ENCODE data around the gene RARA. TPM values are rescaled to one million over a fixed set of nuclear protein-coding genes. Genes with fewer than 3 reads are reported as not detected.
"Not testable (repeated sequence)": the region's sequence is repeated elsewhere in the genome, so short reads cannot be mapped to it uniquely, and the experiment has no call there.

Gene RARA
- total and polyA plus RNA-seq, 7 experiments from 2014 or later, result 6.7 to 115 (median 42.9) TPM

DNA sequence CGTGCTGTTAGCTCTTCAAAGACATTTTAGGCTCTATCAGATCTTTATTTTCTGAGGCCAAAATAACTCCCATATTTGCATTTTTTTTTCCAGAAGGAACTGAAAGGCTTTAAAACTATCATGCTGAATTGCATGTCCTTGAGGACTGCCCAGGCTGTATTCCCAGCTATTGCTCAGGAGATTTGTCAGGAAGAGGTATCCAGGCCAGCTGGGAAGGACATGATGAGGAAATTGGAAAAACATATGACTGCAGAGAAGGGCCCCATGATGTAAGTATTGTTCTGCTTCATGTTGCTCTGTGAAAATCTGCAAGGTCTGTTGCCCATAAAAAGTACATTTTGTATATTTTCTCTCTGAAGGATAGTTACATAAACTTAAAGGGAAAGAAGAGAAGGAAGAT is 15.6 kb upstream of the RARA start:
- no peak overlapping the region for H3K4me3 ChIP-seq (ENCODE audit: low read length)
- no peaks in the 10 kb centered on the region for H3K9me3 ChIP-seq (ENCODE audit: control insufficient read depth in 2 of 3, low read length in 3 of 3)
- no peak overlapping the region for H3K27ac Mint-ChIP-seq
- H3K27ac ChIP-seq (ENCODE audit: low read depth, low read length), result no peak overlapping the region
- H3K27me3 Mint-ChIP-seq, result no peaks in the 10 kb centered on the region
- peaks cover 0 to 33% (median 0%) of the 10 kb centered on the region in 5 donors for H3K36me3 Mint-ChIP-seq
- no peak overlapping the region for H3K4me3 Mint-ChIP-seq
- ChIA-PET CTCF (interaction anchor here (1.1 to 5.0 kb wide), 5 partner anchors 10 to 91 kb away, joined by 3 to 27 read pairs (median 10); no protein-coding TSS in a partner anchor), POLR2A (interaction anchor here (0.6 to 0.7 kb wide), 3 partner anchors 19 to 114 kb away, joined by 3 to 7 read pairs (median 5); no protein-coding TSS in a partner anchor)
- no peaks in the 10 kb centered on the region for H3K9me3 Mint-ChIP-seq
- intact Hi-C loops (cut with micrococcal nuclease), result no loop called here
- H3K4me1 ChIP-seq (ENCODE audit: control insufficient read depth in 2 of 2, insufficient read depth in 2 of 2, low read length in 2 of 2), result no peaks in the 10 kb centered on the region
- no peak for ATAC-seq
- H3K36me3 ChIP-seq (ENCODE audit: control insufficient read depth in 2 of 3, insufficient read depth in 3 of 3, low read length in 3 of 3), result no peaks in the 10 kb centered on the region
- H3K4me1 Mint-ChIP-seq, result peaks cover 0 to 38% (median 10%) of the 10 kb centered on the region in 7 donors
- no peaks in the 10 kb centered on the region for H3K27me3 ChIP-seq (ENCODE audit: control insufficient read depth in 2 of 2, insufficient read depth in 2 of 2, low read length in 2 of 2)
- DNase-seq, result no peak

DNA sequence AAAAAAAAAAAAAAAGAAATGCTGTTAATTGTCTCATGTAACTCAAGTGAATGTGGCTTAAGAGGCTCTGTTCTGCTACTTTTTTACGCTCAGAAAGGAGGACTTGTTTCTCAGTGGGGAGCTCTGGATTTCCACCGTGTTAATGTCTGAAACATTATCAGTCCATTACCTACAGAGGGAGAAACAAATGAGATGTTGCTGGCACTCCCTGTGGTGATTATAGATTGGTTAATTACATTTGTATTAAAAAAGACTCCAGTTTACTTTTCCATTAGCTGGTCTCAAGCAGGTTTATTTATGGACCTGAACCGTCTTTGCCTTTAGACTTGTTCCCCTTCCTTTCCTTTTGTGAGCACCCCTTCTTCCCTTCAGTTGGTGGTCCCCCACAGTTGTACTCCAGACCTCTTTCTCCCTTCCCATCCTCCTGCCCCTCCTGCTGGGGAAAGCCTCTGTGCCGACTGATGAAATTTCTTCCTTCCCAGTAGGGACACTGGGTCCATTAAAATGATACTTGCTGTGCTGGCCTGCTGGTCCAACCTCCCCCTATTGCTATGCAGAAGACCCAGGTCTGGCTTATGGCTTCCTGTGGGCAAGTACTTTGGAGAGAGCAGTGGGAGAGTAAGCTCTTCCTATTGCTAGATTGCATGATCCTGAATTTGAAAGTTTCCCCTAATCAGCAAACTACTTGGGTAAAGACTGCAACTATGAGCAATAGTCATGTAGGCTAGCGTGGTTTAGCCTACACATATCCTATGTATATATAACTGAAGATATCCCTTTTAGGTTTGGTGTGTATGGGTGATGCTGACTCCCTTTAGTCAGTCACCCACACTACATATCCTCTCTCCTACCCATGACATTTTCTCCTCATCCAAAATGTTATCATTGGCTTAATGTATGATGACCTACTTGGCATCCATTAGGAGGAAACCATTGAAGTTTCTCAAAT is 13.2 kb upstream of the RARA start:
- intact Hi-C loops (cut with micrococcal nuclease), result no loop called here

GRCh38 chr17:40297511-40297910 is 11.5 kb upstream of the RARA start:
- Mint-ChIP-seq H3K36me3 (peaks cover 0 to 27% (median 0%) of the 10 kb centered on the region in 5 donors), H3K27me3 (no peaks in the 10 kb centered on the region), H3K4me3 (no peak overlapping the region), H3K27ac (no peak overlapping the region), H3K9me3 (no peaks in the 10 kb centered on the region), H3K4me1 (peaks cover 0 to 27% (median 0%) of the 10 kb centered on the region in 7 donors)
- no peak for ATAC-seq
- DNase-seq, result no peak
- Histone ChIP-seq H3K27me3 (ENCODE audit: control insufficient read depth in 2 of 2, insufficient read depth in 2 of 2, low read length in 2 of 2) (no peaks in the 10 kb centered on the region), H3K4me1 (ENCODE audit: control insufficient read depth in 2 of 2, insufficient read depth in 2 of 2, low read length in 2 of 2) (no peaks in the 10 kb centered on the region), H3K36me3 (ENCODE audit: control insufficient read depth in 2 of 3, insufficient read depth in 3 of 3, low read length in 3 of 3) (no peaks in the 10 kb centered on the region), H3K9me3 (ENCODE audit: control insufficient read depth in 2 of 3, low read length in 3 of 3) (no peaks in the 10 kb centered on the region), H3K27ac (ENCODE audit: low read depth, low read length) (no peak overlapping the region), H3K4me3 (ENCODE audit: low read length) (no peak overlapping the region)
- intact Hi-C loops (cut with micrococcal nuclease), result no loop called here
- CTCF ChIA-PET, result interaction anchor here (0.8 to 5.0 kb wide), 2 partner anchors 13 to 56 kb away, joined by 3 to 27 read pairs; no protein-coding TSS in a partner anchor
- POLR2A ChIA-PET, result interaction anchor here (0.7 to 0.9 kb wide), 2 partner anchors 58 to 279 kb away, joined by 3 read pairs; no protein-coding TSS in a partner anchor

More for the DNA sequence above, 13.2 kb upstream of the RARA start:
- no peak overlapping the region for H3K27ac ChIP-seq (ENCODE audit: low read depth, low read length)
- Mint-ChIP-seq H3K36me3 (peaks cover 0 to 28% (median 0%) of the 10 kb centered on the region in 5 donors), H3K4me3 (no peak overlapping the region), H3K9me3 (no peaks in the 10 kb centered on the region), H3K4me1 (peaks cover 0 to 30% (median 3%) of the 10 kb centered on the region in 7 donors), H3K27me3 (no peaks in the 10 kb centered on the region), H3K27ac (peak overlapping the region in 2 of 9 donors; percentile 6 to 15)
- CTCF ChIA-PET, result interaction anchor here (5.0 kb wide), 1 partner anchor 58 kb away, joined by 27 read pairs; no protein-coding TSS in a partner anchor
- no peak for ATAC-seq
- H3K4me3 ChIP-seq (ENCODE audit: low read length), result no peak overlapping the region
- no peaks in the 10 kb centered on the region for H3K9me3 ChIP-seq (ENCODE audit: control insufficient read depth in 2 of 3, low read length in 3 of 3)
- H3K27me3 ChIP-seq (ENCODE audit: control insufficient read depth in 2 of 2, insufficient read depth in 2 of 2, low read length in 2 of 2), result no peaks in the 10 kb centered on the region
- H3K4me1 ChIP-seq (ENCODE audit: control insufficient read depth in 2 of 2, insufficient read depth in 2 of 2, low read length in 2 of 2), result no peaks in the 10 kb centered on the region
- POLR2A ChIA-PET, result interaction anchor here (0.9 kb wide), 1 partner anchor 257 kb away, joined by 5 read pairs; no protein-coding TSS in a partner anchor
- H3K36me3 ChIP-seq (ENCODE audit: control insufficient read depth in 2 of 3, insufficient read depth in 3 of 3, low read length in 3 of 3), result no peaks in the 10 kb centered on the region
- DNase-seq, result no peak

GRCh38 chr17:40298726-40299125 is 10.3 kb upstream of the RARA start:
- Mint-ChIP-seq H3K36me3 (peaks cover 0 to 27% (median 0%) of the 10 kb centered on the region in 5 donors), H3K4me1 (peaks cover 8 to 29% (median 9%) of the 10 kb centered on the region in 7 donors), H3K9me3 (peaks cover 0 to 2% (median 0%) of the 10 kb centered on the region in 11 donors), H3K27me3 (no peaks in the 10 kb centered on the region), H3K27ac (no peak overlapping the region), H3K4me3 (no peak overlapping the region)
- intact Hi-C loops (cut with micrococcal nuclease), result no loop called here
- Histone ChIP-seq H3K27ac (ENCODE audit: low read depth, low read length) (no peak overlapping the region), H3K27me3 (ENCODE audit: control insufficient read depth in 2 of 2, insufficient read depth in 2 of 2, low read length in 2 of 2) (no peaks in the 10 kb centered on the region), H3K9me3 (ENCODE audit: control insufficient read depth in 2 of 3, low read length in 3 of 3) (no peaks in the 10 kb centered on the region), H3K4me3 (ENCODE audit: low read length) (no peak overlapping the region), H3K36me3 (ENCODE audit: control insufficient read depth in 2 of 3, insufficient read depth in 3 of 3, low read length in 3 of 3) (no peaks in the 10 kb centered on the region), H3K4me1 (ENCODE audit: control insufficient read depth in 2 of 2, insufficient read depth in 2 of 2, low read length in 2 of 2) (peaks cover 0 to 7% of the 10 kb centered on the region in 2 donors)
- no peak for DNase-seq
- no peak for ATAC-seq
- CTCF ChIA-PET, result interaction anchor here (0.6 to 3.3 kb wide), 7 partner anchors 11 to 199 kb away, joined by 3 to 25 read pairs (median 3); partner anchors contain the start of gene RARA
- POLR2A ChIA-PET, result interaction anchor here (3.2 kb wide), 1 partner anchor 56 kb away, joined by 13 read pairs; no protein-coding TSS in a partner anchor

- H3K4me1 ChIP-seq (ENCODE audit: control insufficient read depth in 2 of 2, insufficient read depth in 2 of 2, low read length in 2 of 2); H3K27me3 Mint-ChIP-seq; H3K9me3 Mint-ChIP-seq; H3K4me3 ChIP-seq (ENCODE audit: low read length); ATAC-seq; H3K27me3 ChIP-seq (ENCODE audit: control insufficient read depth in 2 of 2, insufficient read depth in 2 of 2, low read length in 2 of 2); DNase-seq; H3K36me3 ChIP-seq (ENCODE audit: control insufficient read depth in 2 of 3, insufficient read depth in 3 of 3, low read length in 3 of 3); H3K9me3 ChIP-seq (ENCODE audit: control insufficient read depth in 2 of 3, low read length in 3 of 3); H3K4me3 Mint-ChIP-seq; H3K27ac ChIP-seq (ENCODE audit: low read depth, low read length); H3K27ac Mint-ChIP-seq; intact Hi-C loops (cut with micrococcal nuclease): not testable (repeated sequence)
- POLR2A ChIA-PET, result interaction anchor here (0.6 to 3.2 kb wide), 2 partner anchors 25 to 56 kb away, joined by 5 to 13 read pairs; no protein-coding TSS in a partner anchor
- Mint-ChIP-seq H3K36me3 (peaks cover 0 to 25% (median 0%) of the 10 kb centered on the region in 5 donors), H3K4me1 (peaks cover 11 to 32% (median 14%) of the 10 kb centered on the region in 7 donors)
- CTCF ChIA-PET, result interaction anchor here (0.6 to 3.3 kb wide), 8 partner anchors 10 to 199 kb away, joined by 3 to 25 read pairs (median 4); partner anchors contain the start of gene RARA
Observed at GRCh38 chr17:40299159-40299757, 9.7 kb upstream of the RARA start.

DNA sequence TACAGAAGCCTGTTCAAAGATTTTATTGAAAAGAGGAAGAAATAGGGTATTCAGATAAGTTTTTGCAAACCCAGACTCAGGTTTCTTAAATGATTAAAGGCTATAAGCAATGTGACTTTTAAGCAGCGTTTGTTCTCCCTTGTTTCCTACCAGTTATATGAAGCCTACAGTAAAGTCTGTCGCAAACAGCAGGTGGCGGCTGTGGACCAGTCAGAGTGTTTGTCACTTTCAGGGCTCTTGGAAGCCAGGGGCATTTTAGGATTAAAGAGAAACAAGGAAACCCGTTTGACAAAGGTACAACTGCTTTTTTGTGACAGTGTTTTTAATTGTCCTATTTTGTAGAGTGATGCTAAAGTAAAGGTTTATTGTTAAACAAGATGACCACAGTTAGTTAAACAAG is 7.7 kb upstream of the RARA start:
- CTCF ChIA-PET, result interaction anchor here (0.6 to 7.3 kb wide), 12 partner anchors 12 to 238 kb away, joined by 3 to 233 read pairs (median 6); partner anchors contain the start of genes GJD3 and TOP2A
- no peak overlapping the region for H3K27ac Mint-ChIP-seq
- no peak for DNase-seq
- Histone ChIP-seq H3K27ac (ENCODE audit: low read depth, low read length) (no peak overlapping the region), H3K9me3 (ENCODE audit: control insufficient read depth in 2 of 3, low read length in 3 of 3) (no peaks in the 10 kb centered on the region), H3K4me3 (ENCODE audit: low read length) (no peak overlapping the region), H3K4me1 (ENCODE audit: control insufficient read depth in 2 of 2, insufficient read depth in 2 of 2, low read length in 2 of 2) (peaks cover 0 to 10% of the 10 kb centered on the region in 2 donors), H3K36me3 (ENCODE audit: control insufficient read depth in 2 of 3, insufficient read depth in 3 of 3, low read length in 3 of 3) (no peaks in the 10 kb centered on the region), H3K27me3 (ENCODE audit: control insufficient read depth in 2 of 2, insufficient read depth in 2 of 2, low read length in 2 of 2) (no peaks in the 10 kb centered on the region)
- POLR2A ChIA-PET, result interaction anchor here (3.2 to 28.4 kb wide), 2 partner anchors 31 to 54 kb away, joined by 13 to 742 read pairs; no protein-coding TSS in a partner anchor
- no peak overlapping the region for H3K4me3 Mint-ChIP-seq
- H3K36me3 Mint-ChIP-seq, result peaks cover 0 to 16% (median 0%) of the 10 kb centered on the region in 5 donors
- peaks cover 0 to 2% (median 0%) of the 10 kb centered on the region in 11 donors for H3K9me3 Mint-ChIP-seq
- ATAC-seq, result no peak
- H3K27me3 Mint-ChIP-seq, result no peaks in the 10 kb centered on the region
- H3K4me1 Mint-ChIP-seq, result peaks cover 11 to 25% (median 15%) of the 10 kb centered on the region in 7 donors
- intact Hi-C loops (cut with micrococcal nuclease), result no loop called here

Data from naive thymus-derived CD4-positive, alpha-beta T cell (primary cell).